Panc1 (cell line): ENCODE measurements around the gene UBAP1. TPM values are rescaled to one million over a fixed set of nuclear protein-coding genes. Genes with fewer than 3 reads are reported as not detected.
A peak's percentile ranks its signal among the peaks of the same experiment; 100 is the strongest.

ENCODE experiments used
- ATAC-seq: fragments of 200-7000 bp; cut with Tn5 transposase; 2 replicates; pipeline ENCODE4 v1.9.1; 2020; ENCODE audit warnings: mild to moderate bottlenecking, moderate library complexity
- BruUV-seq: library from RNA; stranded (reverse); fragments of 400-500 nt; replicated peaks from 2 replicates; lab custom pipeline; 2021; lab: Mats Ljungman, UMichigan
- CTCF ChIA-PET: fragments of 300-600 bp; sonication (Branson Sonifier 250); formaldehyde crosslinking; loops from one replicate; lab custom pipeline; 2022; ENCODE audit warnings: antibody characterized with exemption; lab: Charles Lee
- POLR2A ChIA-PET: fragments of 300-600 bp; sonication (Branson Sonifier 250); formaldehyde crosslinking; loops from one replicate; lab custom pipeline; 2022; ENCODE audit warnings: antibody characterized with exemption; lab: Charles Lee
- DNase-seq: peaks from one replicate; pipeline ENCODE4 v3.0.0-alpha.2; 2010; ENCODE audit warnings: low read depth, low spot score
- H3K27ac ChIP-seq: 2 replicates; pipeline ENCODE4 v1.5.1; 2011; ENCODE audit warnings: mild to moderate bottlenecking, low read length, inconsistent platforms
- H3K27me3 ChIP-seq: fragments of 200-500 bp; sonication (Bioruptor generic); 2 replicates; pipeline ENCODE4 v1.6.0; 2014; ENCODE audit warnings: low read length, inconsistent platforms; ENCODE audit not compliant: control insufficient read depth, insufficient read depth
- H3K36me3 ChIP-seq: fragments of 200-500 bp; sonication (Bioruptor generic); 2 replicates; pipeline ENCODE4 v1.5.1; 2014; ENCODE audit warnings: inconsistent platforms, mild to moderate bottlenecking, low read length, moderate library complexity; ENCODE audit not compliant: control insufficient read depth, insufficient read depth
- H3K4me1 ChIP-seq: 2 replicates; pipeline ENCODE4 v1.5.1; 2011; ENCODE audit warnings: inconsistent platforms, mild to moderate bottlenecking, low read length, moderate library complexity; ENCODE audit not compliant: control insufficient read depth, insufficient read depth
- H3K4me3 ChIP-seq, 2 experiments: 2 replicates each; pipeline ENCODE4 v1.5.1; 2011 to 2012; ENCODE audit warnings: low read depth in 2 of 2, low read length in 2 of 2, mild to moderate bottlenecking in 2 of 2, inconsistent platforms in 1 of 2, moderate library complexity in 1 of 2
- H3K9me3 ChIP-seq: fragments of 200-500 bp; sonication (Bioruptor generic); 2 replicates; pipeline ENCODE4 v1.5.1; 2014; ENCODE audit warnings: low read depth, mild to moderate bottlenecking, inconsistent platforms, low read length, moderate library complexity; ENCODE audit not compliant: control insufficient read depth, insufficient read depth
- POLR2AphosphoS5 ChIP-seq: IDR thresholded peaks from 2 replicates; pipeline ENCODE4 v1.6.1; 2012; ENCODE audit warnings: mild to moderate bottlenecking, low read depth, low read length, moderate library complexity
- SIN3A ChIP-seq: IDR thresholded peaks from 2 replicates; pipeline ENCODE4 v1.6.1; 2012; ENCODE audit warnings: low read depth, mild to moderate bottlenecking, low read length, moderate library complexity, borderline replicate concordance; ENCODE audit not compliant: insufficient read depth
- TCF7L2 ChIP-seq: IDR thresholded peaks from 2 replicates; pipeline ENCODE4 v1.6.1; 2011; ENCODE audit warnings: mild to moderate bottlenecking, low read depth, low read length, inconsistent platforms
- in situ Hi-C: cut with HindIII; loops from 2 replicates; pipeline ENCODE4 v1.10.0; 2016; ENCODE audit warnings: low sequenced_read_pairs, low pct_unique_long_range_greater_than_20kb
- intact Hi-C: fragments of 100-400 bp; cut with micrococcal nuclease; formaldehyde crosslinking; loops from one replicate; pipeline ENCODE4 v1.10.0; 2022; ENCODE audit not compliant: unreplicated experiment
- total RNA-seq: library from RNA; stranded (reverse); gene quantifications from one replicate; pipeline ENCODE4 v1.2.1, GENCODE V29; 2021; ENCODE audit not compliant: unreplicated experiment
- TF ChIP-seq, protein P1 (sequence below), 2 experiments: IDR thresholded peaks; 2 replicates each; pipeline ENCODE4 v1.6.1; 2011 to 2012; ENCODE audit warnings: low read depth in 2 of 2, control low read depth in 1 of 2, low read length in 1 of 2, mild to moderate bottlenecking in 1 of 2, moderate library complexity in 1 of 2; ENCODE audit not compliant: insufficient read depth in 1 of 2
- TF ChIP-seq, protein P2 (sequence below): fragments of 450-650 bp; IDR thresholded peaks from 2 replicates; pipeline ENCODE4 v1.5.1; 2017; ENCODE audit warnings: mild to moderate bottlenecking

The UBAP1 gene
- total RNA-seq, 1 experiment from 2014 or later: 55.3 TPM

DNA sequence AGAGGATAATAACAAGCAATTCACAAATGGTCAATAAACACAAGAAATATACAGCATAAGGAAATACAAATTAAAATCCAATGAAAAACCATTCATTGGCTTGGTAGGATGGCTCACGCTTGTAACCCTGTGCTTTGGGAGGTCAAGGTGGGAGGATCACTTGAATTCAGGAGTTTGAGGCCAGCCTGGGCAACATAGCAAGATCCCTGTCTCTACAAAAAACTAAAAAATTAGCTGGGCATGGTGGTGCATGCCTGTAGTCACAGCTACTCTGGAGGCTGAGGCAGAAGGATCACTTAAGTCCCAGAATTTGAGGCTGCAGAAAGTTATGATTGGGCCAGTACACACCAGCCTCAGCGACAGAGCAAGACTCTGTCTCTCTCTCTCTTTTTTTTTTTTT is 20.9 kb upstream of the UBAP1 start:
- Histone ChIP-seq H3K9me3 (no peaks in the 10 kb centered on the region), H3K36me3 (no peaks in the 10 kb centered on the region), H3K4me1 (no peaks in the 10 kb centered on the region), H3K4me3 (no peak overlapping the region), H3K27me3 (no peaks in the 10 kb centered on the region), H3K27ac (no peak overlapping the region)
- intact Hi-C loops: no loop called here
- DNase-seq: no peak
- ChIA-PET CTCF (interaction anchor here (0.6 kb wide), 2 partner anchors 26 to 298 kb away, joined by 3 to 4 read pairs; no protein-coding TSS in a partner anchor), POLR2A (interaction anchor here (0.6 kb wide), 1 partner anchor 107 kb away, joined by 6 read pairs; no protein-coding TSS in a partner anchor)
- no TSS peak for BruUV-seq
- no peak for TF ChIP-seq TCF7L2
- TF ChIP-seq SIN3A: no peak
- TF ChIP-seq, protein P1, sequence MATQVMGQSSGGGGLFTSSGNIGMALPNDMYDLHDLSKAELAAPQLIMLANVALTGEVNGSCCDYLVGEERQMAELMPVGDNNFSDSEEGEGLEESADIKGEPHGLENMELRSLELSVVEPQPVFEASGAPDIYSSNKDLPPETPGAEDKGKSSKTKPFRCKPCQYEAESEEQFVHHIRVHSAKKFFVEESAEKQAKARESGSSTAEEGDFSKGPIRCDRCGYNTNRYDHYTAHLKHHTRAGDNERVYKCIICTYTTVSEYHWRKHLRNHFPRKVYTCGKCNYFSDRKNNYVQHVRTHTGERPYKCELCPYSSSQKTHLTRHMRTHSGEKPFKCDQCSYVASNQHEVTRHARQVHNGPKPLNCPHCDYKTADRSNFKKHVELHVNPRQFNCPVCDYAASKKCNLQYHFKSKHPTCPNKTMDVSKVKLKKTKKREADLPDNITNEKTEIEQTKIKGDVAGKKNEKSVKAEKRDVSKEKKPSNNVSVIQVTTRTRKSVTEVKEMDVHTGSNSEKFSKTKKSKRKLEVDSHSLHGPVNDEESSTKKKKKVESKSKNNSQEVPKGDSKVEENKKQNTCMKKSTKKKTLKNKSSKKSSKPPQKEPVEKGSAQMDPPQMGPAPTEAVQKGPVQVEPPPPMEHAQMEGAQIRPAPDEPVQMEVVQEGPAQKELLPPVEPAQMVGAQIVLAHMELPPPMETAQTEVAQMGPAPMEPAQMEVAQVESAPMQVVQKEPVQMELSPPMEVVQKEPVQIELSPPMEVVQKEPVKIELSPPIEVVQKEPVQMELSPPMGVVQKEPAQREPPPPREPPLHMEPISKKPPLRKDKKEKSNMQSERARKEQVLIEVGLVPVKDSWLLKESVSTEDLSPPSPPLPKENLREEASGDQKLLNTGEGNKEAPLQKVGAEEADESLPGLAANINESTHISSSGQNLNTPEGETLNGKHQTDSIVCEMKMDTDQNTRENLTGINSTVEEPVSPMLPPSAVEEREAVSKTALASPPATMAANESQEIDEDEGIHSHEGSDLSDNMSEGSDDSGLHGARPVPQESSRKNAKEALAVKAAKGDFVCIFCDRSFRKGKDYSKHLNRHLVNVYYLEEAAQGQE (IDR thresholded peaks at IDR 0.05; ENCODE audit: insufficient read depth in 1 of 2, low read depth in 2 of 2, low read length in 1 of 2): no peak
- no peak for TF ChIP-seq POLR2AphosphoS5
- TF ChIP-seq, protein P2, sequence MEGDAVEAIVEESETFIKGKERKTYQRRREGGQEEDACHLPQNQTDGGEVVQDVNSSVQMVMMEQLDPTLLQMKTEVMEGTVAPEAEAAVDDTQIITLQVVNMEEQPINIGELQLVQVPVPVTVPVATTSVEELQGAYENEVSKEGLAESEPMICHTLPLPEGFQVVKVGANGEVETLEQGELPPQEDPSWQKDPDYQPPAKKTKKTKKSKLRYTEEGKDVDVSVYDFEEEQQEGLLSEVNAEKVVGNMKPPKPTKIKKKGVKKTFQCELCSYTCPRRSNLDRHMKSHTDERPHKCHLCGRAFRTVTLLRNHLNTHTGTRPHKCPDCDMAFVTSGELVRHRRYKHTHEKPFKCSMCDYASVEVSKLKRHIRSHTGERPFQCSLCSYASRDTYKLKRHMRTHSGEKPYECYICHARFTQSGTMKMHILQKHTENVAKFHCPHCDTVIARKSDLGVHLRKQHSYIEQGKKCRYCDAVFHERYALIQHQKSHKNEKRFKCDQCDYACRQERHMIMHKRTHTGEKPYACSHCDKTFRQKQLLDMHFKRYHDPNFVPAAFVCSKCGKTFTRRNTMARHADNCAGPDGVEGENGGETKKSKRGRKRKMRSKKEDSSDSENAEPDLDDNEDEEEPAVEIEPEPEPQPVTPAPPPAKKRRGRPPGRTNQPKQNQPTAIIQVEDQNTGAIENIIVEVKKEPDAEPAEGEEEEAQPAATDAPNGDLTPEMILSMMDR: no peak
- in situ Hi-C loops: no loop called here
- ATAC-seq: no peak

DNA sequence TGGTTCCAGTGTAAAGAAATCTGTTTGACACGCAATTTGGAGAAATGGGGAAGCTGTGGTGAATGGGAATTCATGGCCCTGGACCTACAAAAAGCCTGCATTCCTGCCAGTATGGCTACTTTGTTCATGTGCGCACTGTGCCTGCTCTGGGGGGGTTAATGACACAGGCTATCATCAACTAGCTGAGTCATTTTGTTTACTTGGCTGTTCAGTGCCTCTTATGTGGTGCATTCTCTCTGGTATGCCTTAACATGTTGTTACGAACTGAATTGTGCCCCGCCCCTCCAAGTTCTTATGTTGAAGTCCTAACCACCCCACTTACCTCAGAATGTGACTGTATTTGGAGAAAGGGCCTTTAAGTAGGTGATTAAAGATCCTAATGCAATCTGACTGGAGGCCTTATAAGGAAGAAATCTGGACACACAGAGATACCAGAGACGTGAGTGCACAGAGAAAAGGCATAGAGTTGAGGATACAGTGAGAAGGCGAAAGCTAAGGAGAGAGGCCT is 20.4 kb upstream of the UBAP1 start:
- H3K27ac ChIP-seq: no peak overlapping the region
- POLR2A ChIA-PET: interaction anchor here (0.6 kb wide), 1 partner anchor 106 kb away, joined by 6 read pairs; no protein-coding TSS in a partner anchor
- intact Hi-C loops: no loop called here

More for the DNA sequence above, 20.4 kb upstream of the UBAP1 start:
- Histone ChIP-seq H3K36me3 (no peaks in the 10 kb centered on the region), H3K27me3 (no peaks in the 10 kb centered on the region), H3K9me3 (no peaks in the 10 kb centered on the region), H3K4me1 (no peaks in the 10 kb centered on the region), H3K4me3 (no peak overlapping the region)
- no TSS peak for BruUV-seq
- in situ Hi-C loops: no loop called here
- ATAC-seq: peak; percentile 75; the same call in 1 of the 2 replicates
- CTCF ChIA-PET: no interaction called here
- TF ChIP-seq, protein P2: no peak
- TF ChIP-seq, protein P1 (IDR thresholded peaks at IDR 0.05; ENCODE audit: insufficient read depth in 1 of 2, low read depth in 2 of 2, low read length in 1 of 2): no peak
- TF ChIP-seq POLR2AphosphoS5 (no peak), SIN3A (no peak), TCF7L2 (no peak)
- no peak for DNase-seq
